DND-41 (cell line): ENCODE results near the gene PRKAG2.

Source experiments
- ATAC-seq: fragments of 200-7000 bp; cut with Tn5 transposase; 3 replicates; pipeline ENCODE4 v1.9.1; 2021; ENCODE audit warnings: low read depth; ENCODE audit not compliant: insufficient read depth
- DNase-seq: peaks from one replicate; pipeline ENCODE4 v3.0.0-alpha.2; 2020
- H2AFZ ChIP-seq: 2 replicates; pipeline ENCODE4 v1.6.0; 2012; ENCODE audit warnings: low read depth, low read length
- H3K27ac ChIP-seq: 2 replicates; pipeline ENCODE4 v1.5.1; 2012; ENCODE audit warnings: low read length, inconsistent platforms
- H3K27me3 ChIP-seq: fragments of 200-600 bp; sonication (generic); 2 replicates; pipeline ENCODE4 v1.6.0; 2012; ENCODE audit warnings: low read length, mild to moderate bottlenecking, inconsistent platforms; ENCODE audit not compliant: insufficient read depth, poor library complexity
- H3K36me3 ChIP-seq: 2 replicates; pipeline ENCODE4 v1.5.1; 2012; ENCODE audit warnings: low read length, inconsistent platforms; ENCODE audit not compliant: insufficient read depth
- H3K4me1 ChIP-seq: 2 replicates; pipeline ENCODE4 v1.5.1; 2012; ENCODE audit warnings: mild to moderate bottlenecking, low read length; ENCODE audit not compliant: insufficient read depth
- H3K4me2 ChIP-seq: 2 replicates; pipeline ENCODE4 v1.6.0; 2012; ENCODE audit warnings: mild to moderate bottlenecking, moderate library complexity, low read length, inconsistent platforms; ENCODE audit not compliant: insufficient read depth
- H3K4me3 ChIP-seq, 2 experiments: fragments of 200-600 bp in 1 of 2; shearing (Covaris generic) in 1 of 2; 2 replicates each; pipeline ENCODE4 v1.5.1; 2012 to 2016; ENCODE audit warnings: inconsistent platforms in 2 of 2, low read length in 2 of 2, mild to moderate bottlenecking in 2 of 2, low read depth in 1 of 2, moderate library complexity in 1 of 2
- H3K79me2 ChIP-seq: 2 replicates; pipeline ENCODE4 v1.6.0; 2012; ENCODE audit warnings: low read length, inconsistent platforms; ENCODE audit not compliant: insufficient read depth
- H3K9ac ChIP-seq: 2 replicates; pipeline ENCODE4 v1.6.0; 2012; ENCODE audit warnings: low read depth, mild to moderate bottlenecking, inconsistent platforms, low read length, moderate library complexity
- H3K9me3 ChIP-seq: 2 replicates; pipeline ENCODE4 v1.5.1; 2012; ENCODE audit warnings: low read length, moderate library complexity, mild to moderate bottlenecking, inconsistent platforms; ENCODE audit not compliant: insufficient read depth, severe bottlenecking
- H4K20me1 ChIP-seq: 2 replicates; pipeline ENCODE4 v1.6.0; 2012; ENCODE audit warnings: low read length; ENCODE audit not compliant: insufficient read depth
- EZH2 ChIP-seq: IDR thresholded peaks from 3 replicates; pipeline ENCODE4 v1.6.1; 2012; ENCODE audit warnings: borderline replicate concordance, low read depth, mild to moderate bottlenecking, moderate library complexity, low read length, inconsistent platforms; ENCODE audit not compliant: severe bottlenecking
- TF ChIP-seq, protein P1 (sequence below): IDR thresholded peaks from 2 replicates; pipeline ENCODE4 v1.5.1; 2012; ENCODE audit warnings: borderline replicate concordance, low read length, moderate library complexity, mild to moderate bottlenecking; ENCODE audit not compliant: poor library complexity, severe bottlenecking; ENCODE audit errors: extremely low read depth

The PRKAG2 gene

DNA sequence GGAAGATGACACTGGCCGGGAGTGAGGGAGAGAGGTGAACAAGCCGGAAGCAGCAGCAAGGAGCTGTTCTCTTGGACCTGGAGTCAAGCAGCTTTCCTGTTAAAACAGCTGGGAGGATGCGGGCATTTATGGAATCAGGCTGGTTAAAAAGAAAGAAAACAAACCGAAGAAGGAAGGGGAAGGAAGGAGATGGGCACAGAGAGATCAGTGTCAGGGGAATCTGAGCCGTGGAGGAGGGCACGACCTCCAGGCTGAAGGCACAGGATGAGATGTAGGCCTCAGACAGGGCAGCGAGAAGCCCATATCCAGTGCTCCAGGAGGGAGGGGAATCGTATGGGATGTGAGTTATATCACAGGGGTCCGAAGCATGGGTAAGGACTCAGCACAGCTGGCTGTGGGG lies 251.3 kb downstream of the PRKAG2 start:
- DNase-seq (no peak), ATAC-seq (no peak)
- no peak overlapping the region for H2AFZ ChIP-seq
- no peak overlapping the region for H3K4me2 ChIP-seq
- no peaks in the 10 kb centered on the region for H3K79me2 ChIP-seq
- H3K4me1 ChIP-seq = no peaks in the 10 kb centered on the region
- no peak overlapping the region for H3K9ac ChIP-seq
- TF ChIP-seq, protein P1, sequence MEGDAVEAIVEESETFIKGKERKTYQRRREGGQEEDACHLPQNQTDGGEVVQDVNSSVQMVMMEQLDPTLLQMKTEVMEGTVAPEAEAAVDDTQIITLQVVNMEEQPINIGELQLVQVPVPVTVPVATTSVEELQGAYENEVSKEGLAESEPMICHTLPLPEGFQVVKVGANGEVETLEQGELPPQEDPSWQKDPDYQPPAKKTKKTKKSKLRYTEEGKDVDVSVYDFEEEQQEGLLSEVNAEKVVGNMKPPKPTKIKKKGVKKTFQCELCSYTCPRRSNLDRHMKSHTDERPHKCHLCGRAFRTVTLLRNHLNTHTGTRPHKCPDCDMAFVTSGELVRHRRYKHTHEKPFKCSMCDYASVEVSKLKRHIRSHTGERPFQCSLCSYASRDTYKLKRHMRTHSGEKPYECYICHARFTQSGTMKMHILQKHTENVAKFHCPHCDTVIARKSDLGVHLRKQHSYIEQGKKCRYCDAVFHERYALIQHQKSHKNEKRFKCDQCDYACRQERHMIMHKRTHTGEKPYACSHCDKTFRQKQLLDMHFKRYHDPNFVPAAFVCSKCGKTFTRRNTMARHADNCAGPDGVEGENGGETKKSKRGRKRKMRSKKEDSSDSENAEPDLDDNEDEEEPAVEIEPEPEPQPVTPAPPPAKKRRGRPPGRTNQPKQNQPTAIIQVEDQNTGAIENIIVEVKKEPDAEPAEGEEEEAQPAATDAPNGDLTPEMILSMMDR = no peak
- TF ChIP-seq EZH2 = no peak
- no peaks in the 10 kb centered on the region for H3K36me3 ChIP-seq
- no peaks in the 10 kb centered on the region for H3K9me3 ChIP-seq
- peaks cover 11% of the 10 kb centered on the region for H3K27me3 ChIP-seq
- no peaks in the 10 kb centered on the region for H4K20me1 ChIP-seq
- H3K27ac ChIP-seq = no peak overlapping the region
- no peak overlapping the region for H3K4me3 ChIP-seq

DNA sequence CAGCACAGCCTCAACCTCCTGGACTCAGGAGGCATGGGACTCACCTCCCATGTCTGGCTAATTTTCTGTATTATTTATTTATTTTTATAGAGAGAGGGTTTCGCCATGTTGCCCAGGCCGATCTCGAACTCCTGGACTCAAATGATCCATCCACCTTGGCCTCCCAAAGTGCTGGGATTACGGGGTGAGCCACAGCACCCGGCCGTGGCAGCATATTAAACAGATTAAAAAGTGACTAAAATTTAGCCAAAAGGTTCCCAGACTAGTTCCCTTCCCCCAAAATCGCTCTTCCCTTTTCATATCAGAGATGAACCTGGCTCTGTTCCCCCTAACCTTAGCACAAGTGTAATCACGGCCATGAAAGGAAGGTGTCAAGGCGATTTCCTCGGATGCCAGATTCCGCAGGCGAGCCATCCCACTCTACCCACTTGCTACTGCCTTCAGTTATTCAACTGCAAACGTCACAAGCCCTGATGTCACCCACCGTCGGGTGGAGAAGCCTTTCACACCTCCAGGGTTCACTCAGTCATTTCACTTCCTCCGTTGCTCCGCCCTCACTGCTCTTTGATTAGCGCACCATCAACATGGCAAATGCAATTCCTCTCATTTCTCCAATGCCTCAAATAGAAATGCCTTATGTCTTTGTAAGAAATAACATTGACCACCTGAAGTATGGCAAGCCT lies 252.5 kb downstream of the PRKAG2 start:
- no peak overlapping the region for H3K27ac ChIP-seq
- no peaks in the 10 kb centered on the region for H3K9me3 ChIP-seq
- H3K4me2 ChIP-seq = no peak overlapping the region
- no peaks in the 10 kb centered on the region for H4K20me1 ChIP-seq
- H2AFZ ChIP-seq = no peak overlapping the region
- TF ChIP-seq, protein P1 = no peak
- no peak for TF ChIP-seq EZH2
- no peak for ATAC-seq
- H3K79me2 ChIP-seq = no peaks in the 10 kb centered on the region
- no peaks in the 10 kb centered on the region for H3K36me3 ChIP-seq
- H3K9ac ChIP-seq = no peak overlapping the region
- no peak for DNase-seq
- peaks cover 6% of the 10 kb centered on the region for H3K27me3 ChIP-seq
- no peaks in the 10 kb centered on the region for H3K4me1 ChIP-seq
- no peak overlapping the region for H3K4me3 ChIP-seq

DNA sequence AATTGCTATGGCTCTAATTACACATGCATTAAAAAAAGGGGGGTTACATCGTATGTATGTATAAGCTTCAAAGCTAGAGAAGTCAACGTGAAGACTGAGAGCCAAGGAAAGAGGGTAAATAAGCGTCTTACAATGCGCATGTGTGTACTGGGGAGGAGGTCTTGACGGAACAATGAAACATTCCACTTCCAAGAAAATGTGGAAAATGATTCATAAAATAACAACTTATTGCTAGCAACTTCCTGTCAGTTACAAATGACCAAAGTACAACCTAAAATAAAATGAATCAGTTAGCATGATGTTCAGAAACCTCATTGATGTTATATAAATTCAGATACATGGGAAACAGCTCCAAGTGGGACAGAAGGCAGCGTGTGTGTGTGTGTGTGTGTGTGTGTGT lies 253.1 kb downstream of the PRKAG2 start:
- Histone ChIP-seq H3K4me3 (no peak overlapping the region), H4K20me1 (no peaks in the 10 kb centered on the region), H2AFZ (no peak overlapping the region), H3K27ac (no peak overlapping the region), H3K4me2 (no peak overlapping the region), H3K9ac (no peak overlapping the region), H3K4me1 (no peaks in the 10 kb centered on the region), H3K79me2 (no peaks in the 10 kb centered on the region), H3K27me3 (peaks cover 3% of the 10 kb centered on the region), H3K9me3 (no peaks in the 10 kb centered on the region), H3K36me3 (no peaks in the 10 kb centered on the region)
- no peak for ATAC-seq
- no peak for TF ChIP-seq EZH2
- TF ChIP-seq, protein P1 = no peak
- DNase-seq = no peak
